GM10847 (cell line): Measurements from ENCODE around the gene EBNA1BP2.

Source experiments
- POLR2A ChIP-seq: IDR thresholded peaks from 2 replicates; pipeline ENCODE4 v1.6.1; 2011; ENCODE audit not compliant: insufficient read length; ENCODE audit errors: extremely low read depth

EBNA1BP2 gene

DNA sequence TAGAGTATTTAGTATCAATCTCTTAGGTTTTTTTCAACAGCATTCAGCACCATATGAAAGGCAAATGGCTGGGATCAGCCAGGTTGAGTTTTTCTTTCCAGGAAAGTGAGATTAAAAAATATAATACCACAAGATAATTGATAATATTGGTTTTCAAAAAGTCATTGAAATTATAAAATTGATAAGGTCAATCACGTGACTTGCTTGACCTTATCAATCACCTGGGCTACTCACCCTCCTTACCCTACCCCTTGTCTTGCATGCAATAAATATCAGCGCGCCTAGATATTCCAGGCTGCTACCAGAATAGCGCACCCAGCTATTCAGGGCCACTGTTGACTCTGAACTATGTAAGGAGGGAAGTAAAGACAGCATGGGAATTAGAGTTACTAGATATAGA is 31.5 kb downstream of the EBNA1BP2 start:
- TF ChIP-seq POLR2A, result no peak

DNA sequence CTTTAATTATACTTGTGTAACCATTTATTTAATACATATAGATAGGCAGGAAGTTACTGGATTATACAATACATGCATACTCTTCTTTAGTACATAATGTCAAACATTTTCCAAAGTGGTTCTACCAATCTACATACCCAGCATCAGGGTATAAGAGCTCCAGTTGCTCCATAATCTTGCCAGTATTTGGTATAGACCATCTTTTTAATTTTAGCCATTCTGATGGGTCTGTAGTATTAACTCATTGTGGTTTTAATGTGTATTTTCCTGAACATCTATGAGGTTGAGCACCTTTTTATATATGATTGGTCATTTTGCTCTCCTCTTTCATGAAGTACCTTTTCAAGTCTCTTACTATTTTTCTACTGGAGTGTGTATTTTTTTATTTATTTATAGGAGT is 32.1 kb downstream of the EBNA1BP2 start:
- TF ChIP-seq POLR2A, result no peak

DNA sequence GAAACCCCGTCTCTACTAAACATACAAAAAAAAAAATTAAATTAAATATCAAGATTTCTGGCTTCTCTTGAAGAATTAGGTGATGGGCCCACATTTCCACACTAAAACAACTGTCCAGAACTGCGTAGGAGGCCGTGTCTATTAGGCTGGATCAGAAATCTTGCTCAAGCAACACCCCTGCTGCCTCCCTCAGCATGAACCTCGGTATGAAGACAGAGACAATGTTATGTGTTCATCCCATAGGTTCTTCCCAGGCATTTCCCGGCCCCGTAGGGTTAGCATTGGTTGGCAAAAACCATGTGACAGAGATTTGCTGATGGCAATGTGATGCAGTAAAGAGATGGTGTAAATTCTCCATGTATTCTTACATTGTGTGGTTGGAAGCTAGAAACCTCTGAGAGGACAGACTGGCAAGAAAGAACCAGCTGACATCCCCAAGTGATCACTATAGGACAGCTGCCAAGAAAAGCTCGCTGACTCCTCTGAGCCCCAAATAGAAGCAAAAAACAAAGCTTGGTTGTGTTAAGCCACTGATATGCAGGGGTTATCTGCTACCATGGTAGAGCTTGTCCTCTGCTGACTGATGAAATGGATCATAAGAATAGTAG is 34.5 kb downstream of the EBNA1BP2 start:
- no peak for TF ChIP-seq POLR2A

DNA sequence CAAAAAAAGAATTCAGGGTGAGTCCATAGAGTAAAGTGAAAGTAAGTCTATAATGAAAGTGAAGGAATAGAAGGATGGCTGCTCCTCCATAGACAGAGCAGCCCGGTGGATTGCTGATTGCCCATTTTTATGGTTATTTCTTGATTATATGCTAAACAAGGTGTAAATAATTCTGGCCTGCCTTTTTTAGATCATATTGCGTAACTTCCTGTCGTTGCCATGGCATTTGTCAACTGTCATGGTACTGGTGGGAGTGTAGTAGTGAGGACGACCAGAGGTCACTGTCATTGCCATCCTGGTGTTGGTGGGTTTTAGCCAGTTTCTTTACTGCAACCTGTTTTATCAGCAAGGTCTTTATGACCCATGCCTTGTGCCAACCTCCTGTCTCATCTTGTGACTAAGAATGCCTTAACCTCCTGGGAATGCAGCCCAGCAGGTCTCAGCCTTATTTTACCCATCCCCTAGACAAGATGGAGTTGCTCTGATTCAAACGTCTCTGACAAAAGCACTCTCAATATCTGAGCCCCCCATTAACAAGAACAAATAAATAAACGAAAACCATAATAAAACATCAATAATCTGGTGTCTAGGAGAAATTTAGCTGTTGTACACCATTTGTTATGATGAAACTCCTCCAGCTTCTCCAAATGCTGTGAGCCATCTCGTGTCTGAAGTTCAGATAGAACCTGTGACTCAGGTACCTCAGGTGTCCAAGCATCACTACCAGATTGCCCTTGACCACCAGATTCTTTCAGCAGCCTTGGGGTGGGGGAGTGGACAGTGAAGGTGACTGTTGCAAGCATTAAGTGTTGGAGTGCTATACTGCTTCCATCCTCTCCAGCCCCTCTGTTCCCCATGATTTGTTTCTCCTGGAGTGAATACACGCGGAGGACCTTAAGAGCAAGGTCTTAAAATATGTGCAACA is 36.0 kb downstream of the EBNA1BP2 start:
- TF ChIP-seq POLR2A, result no peak

DNA sequence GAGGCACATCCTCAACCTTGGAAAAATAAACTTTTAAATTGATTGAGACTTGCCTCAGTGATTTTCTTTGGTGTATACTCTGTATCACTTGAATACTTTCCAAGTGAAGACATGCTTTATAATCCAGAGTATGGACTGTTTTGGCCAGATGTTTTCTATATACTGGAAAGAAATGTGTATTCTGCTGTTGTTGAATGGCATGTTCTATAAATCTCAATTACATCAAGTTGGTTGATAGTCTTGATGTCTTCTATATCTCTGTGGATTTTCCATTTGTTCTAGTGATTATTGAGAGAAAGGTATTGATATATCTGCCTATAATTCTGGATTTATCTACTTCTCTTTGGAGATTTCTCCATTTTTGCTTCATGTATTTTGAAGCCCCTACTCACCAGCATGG is 37.5 kb downstream of the EBNA1BP2 start:
- no peak for TF ChIP-seq POLR2A

DNA sequence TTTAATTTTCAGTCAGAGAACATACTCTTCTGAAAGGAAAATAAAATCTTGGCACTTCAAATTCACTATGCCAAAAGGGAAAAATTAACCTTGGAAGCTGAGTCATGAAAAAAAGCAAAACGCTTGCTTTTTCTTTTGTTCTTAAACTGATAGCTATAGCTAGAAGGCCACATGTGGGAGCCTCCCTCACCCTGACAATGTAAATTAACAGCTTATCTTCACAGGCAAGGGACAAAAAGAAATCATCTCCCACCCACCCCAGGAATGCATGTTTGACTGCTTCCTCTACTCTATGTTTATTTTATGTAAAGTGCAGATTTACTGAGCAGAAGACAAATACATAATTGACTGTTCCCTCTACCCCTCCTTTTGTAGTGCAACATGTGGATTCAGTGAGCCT is 38.0 kb downstream of the EBNA1BP2 start:
- no peak for TF ChIP-seq POLR2A

DNA sequence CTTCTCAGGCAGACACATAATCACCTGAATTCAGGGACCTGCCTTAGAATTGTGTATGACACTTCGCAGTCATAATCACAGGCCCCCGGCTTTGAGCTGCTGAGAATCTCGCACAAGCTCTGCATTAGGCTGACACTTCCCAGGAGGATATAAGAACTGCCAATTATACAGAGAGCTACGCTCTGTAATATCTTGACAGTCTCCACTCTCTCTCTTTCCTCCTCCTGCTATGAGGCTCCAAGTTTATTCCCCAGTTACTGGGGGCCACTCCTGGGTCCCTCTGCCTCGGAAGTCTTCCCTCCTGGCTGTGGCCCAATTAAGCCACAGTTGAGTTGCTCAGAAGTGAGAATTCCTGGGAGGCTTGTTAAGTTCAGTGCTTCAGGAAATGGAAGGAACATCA is 42.7 kb downstream of the EBNA1BP2 start:
- no peak for TF ChIP-seq POLR2A

DNA sequence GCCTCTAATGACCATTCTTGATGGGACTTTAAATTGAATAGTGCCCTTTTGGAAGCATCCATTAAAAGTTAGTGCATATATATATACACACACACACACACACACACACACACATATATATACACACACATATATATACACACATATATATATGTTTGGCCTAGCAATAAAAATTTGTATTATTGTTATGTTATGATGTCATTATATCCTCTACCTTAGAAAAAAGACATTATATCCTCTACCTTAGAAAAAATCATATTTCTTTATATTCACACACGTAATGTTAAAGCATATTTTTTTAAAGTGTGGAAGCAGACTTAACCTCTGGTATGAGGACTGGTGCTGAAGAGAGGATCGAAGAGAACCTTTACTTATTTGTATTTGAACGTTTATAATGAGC is 43.3 kb downstream of the EBNA1BP2 start:
- no peak for TF ChIP-seq POLR2A

DNA sequence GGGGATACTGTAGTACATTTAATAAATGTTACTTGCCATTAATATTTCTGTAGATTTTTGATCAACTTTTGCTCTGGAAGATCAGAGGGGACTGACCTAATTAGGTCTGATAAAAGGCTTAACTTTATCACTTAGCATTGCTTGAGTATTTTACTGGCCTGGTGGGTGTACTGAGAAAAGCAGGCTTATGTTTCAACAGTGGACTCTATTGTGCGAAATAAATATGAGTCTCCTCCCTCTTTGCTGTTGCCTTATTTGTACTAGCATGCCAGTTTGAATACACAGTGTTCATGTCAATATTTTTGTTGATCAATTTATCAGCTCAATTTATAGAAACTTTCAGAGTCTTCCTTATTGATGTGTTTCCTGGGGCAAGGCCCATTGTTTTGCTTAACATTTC is 49.1 kb downstream of the EBNA1BP2 start:
- no peak for TF ChIP-seq POLR2A

DNA sequence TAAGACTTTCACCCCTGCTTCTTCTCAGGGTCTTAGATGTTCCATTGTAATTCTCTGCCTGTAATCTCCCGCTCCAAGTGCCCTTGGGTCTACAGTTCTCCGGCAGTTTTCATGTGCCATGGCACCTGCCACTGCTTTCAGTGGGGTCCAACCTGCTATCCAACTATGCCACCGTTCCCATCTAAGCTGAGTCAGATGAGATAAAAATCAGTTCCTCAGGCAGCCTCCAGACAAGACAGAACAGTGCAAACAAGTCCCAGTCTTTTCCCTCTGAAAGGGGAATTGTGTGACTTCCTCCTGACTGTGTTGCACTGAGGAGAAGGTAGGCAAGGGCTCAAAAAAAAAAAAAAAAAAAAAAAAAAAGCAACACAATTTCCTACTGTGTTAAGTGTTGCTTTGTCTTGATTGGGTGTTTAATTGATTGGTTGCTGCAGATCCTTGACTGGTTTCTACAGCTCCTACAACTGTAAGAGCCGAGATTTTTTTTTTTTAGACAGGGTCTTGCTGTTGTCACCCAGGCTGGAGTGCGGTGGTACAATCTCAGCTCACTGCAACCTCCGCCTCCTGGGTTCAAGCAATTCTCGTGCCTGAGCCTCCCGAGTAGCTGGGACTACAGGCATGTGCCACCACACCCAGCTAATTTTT is 50.7 kb downstream of the EBNA1BP2 start:
- TF ChIP-seq POLR2A, result no peak
